ENCODE measurements around the gene NLRC3.

NLRC3 gene

DNA sequence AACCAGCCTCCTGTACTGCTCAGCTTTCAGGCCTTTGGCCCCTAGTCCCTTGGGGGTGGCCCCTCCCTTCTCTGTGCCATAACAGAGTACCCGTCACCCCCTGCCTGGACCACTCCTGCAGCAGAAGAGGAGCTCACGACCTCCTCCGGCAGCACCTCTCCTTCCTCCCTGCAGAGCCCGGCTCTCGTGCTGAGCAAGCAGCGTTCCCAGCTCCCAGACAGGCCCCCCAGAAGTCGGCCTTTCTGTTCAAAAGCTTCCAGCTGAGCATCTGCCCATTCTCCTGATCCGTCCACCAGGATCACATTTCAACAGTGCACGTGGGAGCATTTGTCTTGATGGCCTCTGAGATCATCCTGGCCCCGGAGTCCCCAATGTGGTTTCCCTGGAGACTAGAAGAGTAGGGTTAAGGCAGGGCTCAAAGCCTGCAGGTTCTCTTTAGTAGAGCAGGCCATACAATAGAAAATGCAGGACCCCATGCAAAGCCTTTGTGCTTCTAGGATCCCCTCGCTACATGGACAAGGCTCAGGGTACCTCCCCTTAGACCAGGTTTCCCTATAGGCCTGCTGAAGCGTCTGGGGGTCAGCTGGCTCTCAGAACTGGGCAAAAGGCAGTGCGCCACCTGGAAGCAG, 35.6 kb downstream of the NLRC3 start:
- no peak for DNase-seq

DNA sequence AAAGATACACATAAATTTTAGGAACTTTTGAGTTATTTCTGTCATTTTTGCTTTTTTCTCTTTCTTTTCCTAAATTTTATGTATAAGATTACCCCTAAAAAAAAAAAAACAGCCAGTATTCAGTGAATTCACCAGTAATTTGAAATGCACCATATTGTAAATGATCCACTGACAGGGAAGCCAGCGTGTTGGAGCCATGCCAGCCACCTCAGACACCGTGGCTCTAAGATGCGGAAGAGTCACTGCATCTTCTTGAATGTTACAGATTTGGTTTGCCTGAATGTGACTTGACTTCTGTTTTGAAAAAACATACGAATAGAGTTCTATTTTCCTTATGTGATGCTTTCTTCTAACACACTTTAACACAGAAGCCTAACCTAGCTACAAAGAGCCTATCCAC, 39.0 kb downstream of the NLRC3 start:
- no peak for DNase-seq

DNA sequence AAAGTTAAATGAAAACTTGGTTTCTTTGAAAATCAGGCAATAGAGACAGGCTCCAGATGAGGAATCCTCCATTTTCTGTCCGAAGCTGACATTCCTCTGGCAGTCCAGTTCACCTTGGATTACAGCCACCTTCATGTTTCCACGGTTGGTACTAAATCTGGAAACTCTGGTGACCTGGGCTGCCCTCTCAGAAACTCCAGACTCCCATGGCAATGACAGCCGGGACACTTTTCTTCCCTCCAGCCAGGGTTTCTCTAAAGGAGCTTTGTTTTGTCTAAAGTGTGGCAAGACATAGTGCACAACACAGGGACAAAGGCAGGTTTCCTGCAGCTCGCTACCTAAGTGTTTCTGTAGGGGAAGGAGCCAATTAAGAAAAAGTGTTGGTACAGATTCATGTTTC, 40.4 kb downstream of the NLRC3 start:
- no peak for DNase-seq

DNA sequence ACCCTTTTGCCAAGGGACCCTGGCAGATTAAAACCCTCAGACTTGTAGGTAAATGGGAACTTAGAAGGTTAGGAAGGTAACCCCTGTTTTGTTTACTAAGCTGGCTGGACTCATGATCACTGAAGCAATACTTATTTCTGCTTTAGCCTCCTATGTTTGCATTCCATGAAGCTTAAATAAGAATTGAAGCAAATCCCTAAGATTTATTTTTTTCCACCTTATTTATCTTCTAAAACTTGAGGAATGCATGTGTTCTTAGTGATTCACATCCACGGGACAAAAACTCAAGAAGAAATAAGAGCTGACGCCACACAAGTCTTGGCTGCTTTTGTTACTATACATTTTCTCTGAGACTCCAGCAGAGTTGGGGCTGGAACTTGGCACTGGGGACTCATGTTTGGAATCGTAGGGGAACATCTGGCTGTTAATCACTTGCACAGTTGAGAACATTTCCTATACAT, 40.9 kb downstream of the NLRC3 start:
- DNase-seq, result no peak

DNA sequence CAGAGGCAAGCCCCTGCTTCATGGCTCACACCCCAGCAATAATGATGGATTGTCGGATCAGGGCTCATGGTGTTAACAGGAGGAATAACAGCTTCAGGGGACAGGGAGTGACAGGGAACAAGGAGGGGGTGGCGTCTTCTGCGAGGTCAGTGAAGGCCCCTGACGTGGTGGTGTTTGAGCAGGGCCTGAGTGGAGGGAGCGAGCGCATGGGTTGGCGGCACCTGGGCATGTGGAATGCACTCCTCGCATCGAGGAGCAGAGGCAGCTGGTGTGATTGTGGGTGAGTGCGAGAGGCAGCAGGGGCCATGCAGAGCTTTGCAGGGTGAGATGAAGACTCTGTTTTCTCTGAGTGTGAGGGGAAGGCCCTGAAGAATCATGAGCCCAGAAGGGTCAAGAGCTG, 43.1 kb downstream of the NLRC3 start:
- no peak for DNase-seq

DNA sequence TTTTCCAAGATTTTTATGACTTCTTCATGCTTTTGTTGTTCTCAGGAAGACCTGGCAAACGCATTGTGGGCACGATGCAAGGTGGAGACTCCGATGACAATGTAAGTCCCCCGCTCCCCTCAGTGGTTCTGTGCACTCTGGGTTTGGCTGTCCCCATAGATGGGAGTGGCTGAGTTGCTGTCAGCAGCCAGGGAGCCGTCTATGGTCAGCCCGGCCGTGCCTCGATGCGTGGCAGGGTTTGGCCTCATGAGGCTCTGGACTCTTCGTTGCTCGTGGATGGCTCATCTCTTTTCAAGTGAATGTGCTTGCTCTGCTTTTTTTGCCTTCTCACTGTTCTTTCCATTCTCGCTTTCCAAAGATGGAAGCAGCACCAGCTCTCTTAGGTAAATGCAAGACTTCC, 44.5 kb downstream of the NLRC3 start:
- DNase-seq, result no peak

DNA sequence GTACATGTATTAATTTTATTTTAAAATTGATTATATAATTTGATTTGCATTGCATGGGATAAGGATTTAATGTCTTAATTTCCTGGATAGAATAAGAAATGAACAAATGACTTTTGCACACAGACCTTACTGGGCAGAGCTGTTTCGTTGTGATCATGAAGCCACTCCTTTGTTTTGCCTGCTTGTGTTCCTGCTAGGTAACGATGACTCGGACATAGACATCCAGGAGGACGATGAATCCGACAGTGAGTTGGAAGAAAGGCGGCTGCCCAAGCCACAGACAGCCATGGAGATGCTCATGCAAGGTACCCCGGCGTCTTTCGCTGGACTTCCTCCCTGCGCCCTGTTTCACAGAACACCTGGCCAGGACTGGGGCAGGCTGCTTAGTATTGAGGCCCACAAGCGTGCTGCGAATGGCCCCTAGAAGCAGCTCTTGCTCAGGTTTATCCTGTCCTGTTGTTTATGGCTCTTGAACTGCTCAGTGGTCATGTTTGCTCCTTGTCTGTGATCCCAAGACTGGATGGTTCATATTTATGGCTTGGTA, 46.8 kb downstream of the NLRC3 start:
- DNase-seq, result no peak

DNA sequence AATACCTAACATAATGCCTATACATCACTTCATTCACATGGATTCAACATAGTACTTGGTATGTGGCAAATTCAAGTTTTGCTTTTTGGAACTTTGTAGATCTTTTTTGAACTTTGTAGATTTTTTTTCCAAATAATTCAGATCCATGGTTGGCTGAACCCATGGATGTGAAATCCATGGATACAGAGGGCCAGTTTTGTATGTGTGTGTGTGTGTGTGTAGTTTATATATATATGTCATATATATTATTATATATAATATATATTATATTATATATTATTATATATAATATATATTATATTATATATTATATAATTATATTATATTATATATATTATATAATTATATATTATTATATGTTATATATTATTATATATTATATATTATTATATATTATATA, 48.0 kb downstream of the NLRC3 start:
- DNase-seq, result no peak

DNA sequence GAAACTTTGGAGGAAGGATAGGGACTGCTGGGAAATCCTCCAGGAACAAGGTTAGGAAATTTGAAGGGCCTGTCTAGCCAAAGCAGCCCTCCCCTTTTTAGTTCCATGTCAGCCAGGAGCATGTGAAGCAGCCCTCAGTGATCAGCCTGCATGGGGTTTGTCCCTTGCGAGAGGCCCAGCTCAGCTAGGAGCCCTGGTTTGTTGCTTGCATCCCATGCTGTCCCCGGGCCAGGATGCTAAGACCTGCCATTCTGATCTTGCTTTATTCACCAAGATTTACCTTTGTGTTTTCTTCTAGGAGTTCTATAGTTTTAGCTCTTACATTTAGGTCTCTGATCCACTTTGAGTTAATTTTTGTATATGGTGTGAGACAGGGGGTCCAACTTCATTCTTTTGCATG, 48.8 kb downstream of the NLRC3 start:
- no peak for DNase-seq

DNA sequence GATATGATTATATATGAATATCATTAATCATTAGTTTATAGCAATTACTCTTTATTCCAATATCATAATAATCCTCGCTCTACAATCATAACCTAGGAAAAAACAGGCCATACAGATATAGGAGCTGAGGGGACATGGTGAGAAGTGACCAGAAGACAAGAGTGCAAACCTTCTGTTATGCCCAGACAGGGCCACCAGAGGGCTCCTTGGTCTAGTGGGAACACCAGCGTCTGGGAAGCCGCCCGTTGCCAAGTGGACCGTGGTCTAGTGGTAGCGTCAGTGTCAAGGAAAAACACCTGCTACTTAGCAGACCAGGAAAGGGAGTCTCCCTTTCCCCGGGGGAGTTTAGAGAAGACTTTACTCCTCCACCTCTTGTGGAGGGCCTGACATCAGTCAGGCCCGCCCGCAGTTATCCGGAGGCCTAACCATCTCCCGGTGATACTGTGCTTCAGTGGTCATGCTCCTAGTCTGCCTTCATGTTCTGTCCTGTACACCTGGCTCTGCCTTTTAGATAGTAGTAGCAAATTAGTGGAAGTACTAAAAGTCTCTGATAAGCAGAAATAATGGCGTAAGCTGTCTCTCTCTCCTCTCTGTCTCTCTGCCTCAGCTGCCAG, 49.9 kb downstream of the NLRC3 start:
- peak; percentile 59 to 62 for DNase-seq

DNA sequence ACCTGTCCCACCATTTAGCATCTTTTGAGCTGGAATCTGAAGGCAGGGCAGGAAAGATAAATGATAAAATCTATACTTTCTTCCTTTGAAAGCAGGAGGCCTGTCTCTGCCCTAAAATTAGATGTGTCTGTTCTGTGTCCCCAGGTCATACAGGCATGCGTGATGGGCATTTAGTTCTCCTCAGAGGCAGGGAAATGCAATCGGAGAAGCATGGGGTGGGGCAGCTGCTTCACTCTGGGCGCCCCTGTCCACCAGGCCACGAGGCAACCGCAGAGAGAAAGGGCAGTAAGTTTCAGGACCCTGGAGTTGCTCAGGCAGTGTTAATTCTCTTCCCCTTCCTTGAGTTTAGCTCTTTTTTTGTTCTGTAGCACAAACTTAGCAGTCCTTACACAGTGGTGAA, 51.3 kb downstream of the NLRC3 start:
- no peak for DNase-seq

DNA sequence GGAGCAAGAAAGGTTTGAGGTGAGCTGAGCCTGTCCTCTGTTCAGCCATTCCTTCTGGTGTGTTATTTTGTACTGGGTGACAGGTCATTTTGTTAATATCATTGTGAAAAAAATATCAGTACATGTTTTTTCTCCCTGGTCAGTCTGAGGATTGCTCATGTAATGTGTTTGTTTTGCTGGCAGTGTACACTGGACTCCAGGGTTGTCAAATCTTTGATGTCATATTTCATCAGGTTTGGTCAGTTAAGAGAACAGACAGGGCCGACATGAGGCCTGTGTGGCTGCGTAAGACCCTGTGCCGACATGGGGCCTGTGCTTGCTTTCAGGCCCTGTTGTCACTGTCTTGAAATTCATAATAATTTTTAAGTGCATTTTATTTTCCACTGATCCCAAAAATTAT, 53.9 kb downstream of the NLRC3 start:
- DNase-seq, result no peak

DNA sequence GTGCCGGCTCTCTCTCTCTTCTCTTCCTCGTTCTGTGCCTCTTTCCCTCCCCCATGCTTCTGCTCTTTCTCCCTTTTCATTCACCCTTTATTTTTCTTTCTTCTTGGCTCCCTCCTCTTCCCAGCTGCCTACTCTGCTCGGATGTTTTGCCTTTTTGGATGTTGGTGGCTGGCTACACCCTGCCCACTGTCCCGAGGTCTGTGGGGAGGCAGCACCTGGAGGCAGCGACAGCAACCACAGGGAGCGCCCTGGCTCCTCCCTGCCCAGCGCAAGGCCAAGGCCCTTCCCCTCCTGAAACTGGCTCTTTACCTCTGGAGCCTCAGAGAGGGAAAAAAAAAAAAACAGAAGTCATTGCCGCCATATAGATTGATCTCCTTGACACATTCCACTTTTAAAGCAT, 56.4 kb downstream of the NLRC3 start:
- no peak for DNase-seq

DNA sequence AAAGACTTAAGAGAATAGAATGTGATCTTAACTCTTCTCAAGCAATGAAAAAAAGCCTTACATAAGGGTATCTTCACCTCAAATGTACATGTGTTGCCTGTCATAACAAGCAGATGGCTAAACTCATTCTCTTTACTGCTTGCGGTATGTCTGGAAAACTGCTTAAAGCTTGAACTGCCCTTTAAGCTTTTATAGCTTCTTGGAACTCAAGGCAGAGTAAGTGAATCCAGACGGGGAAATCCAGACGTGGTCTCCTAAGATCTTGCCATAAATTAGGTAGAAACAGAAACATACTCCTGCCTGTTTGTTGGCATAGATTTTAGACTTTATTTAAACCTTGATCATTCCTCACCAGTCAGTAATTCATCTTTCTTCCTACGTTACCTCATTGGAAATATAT, 56.8 kb downstream of the NLRC3 start:
- no peak for DNase-seq

DNA sequence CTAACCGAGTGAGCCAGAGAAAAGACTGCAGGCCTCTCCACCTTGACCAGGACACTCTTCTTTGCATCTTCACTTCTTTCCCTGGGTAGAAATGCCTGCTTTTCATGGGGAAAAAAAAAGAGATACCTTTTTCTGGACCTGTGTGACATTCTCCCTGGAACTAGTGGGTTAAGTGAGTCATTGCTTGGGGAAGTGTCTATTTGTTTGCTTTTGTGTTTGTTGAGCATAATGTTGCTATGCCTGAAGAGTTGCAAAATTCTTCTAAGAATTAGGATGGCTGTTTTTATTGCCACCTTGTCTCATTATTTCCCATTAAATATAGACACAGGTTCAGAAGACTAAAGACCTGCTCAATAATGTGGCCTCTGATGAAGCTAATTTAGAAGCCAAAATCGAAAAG, 57.6 kb downstream of the NLRC3 start:
- no peak for DNase-seq

DNA sequence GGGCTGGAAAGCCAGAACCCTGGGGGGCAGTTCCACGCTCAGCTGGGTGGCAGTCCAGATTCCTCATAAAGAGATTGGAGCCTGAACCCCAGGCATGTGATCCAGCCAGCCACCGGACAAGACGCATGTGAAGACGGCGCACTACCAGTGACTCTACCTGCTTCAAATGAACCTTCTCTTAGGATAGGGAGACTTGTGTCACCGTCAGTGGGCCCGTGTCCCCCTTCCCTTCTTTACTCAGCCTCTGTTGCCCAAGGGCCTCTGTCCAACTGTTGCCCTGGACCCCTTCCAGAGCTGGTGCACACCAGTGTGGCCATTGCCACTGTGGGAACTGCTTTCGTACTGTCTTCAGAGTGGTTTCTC, 58.2 kb downstream of the NLRC3 start:
- no peak for DNase-seq

DNA sequence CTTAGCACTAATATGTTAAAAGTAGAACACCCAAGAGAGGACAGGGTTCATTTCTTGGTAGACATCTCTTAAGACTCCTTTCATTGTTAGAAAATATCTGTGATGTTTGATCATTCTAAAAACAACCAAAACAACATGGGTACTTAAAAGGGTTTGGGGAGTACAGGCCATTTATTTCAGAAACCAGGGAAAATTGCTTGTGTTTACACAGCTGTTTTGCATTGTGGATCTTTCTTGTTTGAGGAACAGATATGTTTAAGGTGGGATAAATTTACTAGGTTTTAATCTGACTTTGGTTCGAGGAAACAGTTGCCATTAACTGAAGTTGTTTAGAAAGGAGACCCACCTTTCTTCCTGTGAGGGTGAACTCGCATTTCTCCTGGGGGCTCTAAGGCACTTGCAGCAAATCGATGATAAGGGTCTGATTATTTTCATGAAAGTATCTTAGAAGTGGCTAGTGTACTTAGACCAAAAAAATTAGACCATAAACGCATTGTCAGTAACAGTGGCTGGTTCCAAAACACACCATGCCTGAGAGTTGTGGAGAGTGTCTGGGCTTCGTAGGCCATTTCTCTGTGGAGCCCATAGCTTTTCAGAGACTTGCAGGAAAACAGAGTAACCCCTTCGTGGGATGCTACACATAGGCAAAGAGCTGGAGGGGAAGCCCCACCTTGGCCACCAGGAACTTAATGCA, 58.8 kb downstream of the NLRC3 start:
- no peak for DNase-seq

DNA sequence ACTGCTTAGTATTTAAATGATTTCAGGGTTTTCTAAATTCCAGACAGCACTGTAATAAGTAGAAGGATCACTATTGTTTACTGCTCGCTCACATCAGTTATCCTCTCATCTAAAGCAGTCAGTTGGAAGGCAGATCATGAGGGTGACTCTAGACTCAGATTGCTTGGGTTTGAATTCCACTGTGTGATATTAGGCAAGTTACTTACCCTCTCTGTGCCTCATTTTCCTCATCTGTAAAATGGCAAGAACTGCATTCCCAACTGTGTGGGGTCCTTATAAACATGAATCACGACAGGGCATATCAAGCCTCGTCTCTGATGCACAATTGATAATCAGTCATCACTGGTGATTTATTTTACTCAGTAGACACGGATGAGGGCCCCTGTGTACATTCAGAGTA, 61.3 kb downstream of the NLRC3 start:
- no peak for DNase-seq

DNA sequence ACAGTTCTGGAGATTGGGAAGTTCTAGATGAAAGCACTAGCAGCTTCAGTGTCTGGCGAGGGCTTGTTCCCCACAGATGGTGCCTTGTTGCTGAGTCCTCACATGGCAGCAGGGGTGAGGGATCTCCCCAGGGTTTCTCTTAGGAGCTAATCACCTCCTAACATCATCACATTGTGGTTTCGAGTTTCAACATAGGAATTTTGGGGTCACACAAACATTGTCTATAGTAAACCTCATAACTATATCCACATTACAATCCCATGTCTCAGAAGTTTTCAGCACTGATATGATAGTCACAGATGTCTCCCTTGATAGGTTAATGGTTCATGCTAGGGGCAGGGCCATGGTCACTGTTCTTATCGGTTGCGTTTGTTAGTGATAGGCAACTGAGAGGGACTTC, 62.6 kb downstream of the NLRC3 start:
- no peak for DNase-seq

DNA sequence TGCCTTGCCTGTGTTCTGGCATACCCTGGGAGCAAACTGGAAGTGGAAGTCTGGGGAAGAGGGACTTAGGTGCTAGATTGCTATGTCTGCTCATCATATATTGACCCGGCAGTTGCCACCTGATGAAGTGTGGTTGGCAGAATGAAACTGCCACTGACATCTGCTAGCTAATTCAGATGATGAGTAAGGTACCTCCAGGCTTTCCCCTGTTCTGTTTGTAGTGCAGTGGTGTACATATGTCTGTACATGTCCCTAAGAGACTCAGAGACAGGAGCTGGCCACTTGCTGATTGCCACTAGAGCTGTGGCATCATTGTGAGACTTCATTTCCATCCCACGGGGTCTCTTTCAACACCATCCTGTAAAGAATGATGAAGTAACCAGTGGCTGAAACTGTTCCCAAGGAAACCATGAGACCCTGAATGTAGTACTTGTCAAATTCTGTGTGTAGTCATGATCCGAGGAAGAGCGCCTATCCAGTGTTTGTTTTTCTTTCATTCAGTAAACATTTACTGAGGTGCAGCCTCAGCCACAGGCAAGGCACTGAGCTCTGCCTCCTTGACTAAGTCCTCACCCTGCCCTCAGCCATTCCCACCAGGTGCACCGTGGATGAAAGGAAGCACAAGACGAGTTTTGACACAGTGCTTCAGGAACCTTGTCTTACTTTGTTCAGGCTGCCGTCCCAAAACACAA, 63.2 kb downstream of the NLRC3 start:
- no peak for DNase-seq

DNA sequence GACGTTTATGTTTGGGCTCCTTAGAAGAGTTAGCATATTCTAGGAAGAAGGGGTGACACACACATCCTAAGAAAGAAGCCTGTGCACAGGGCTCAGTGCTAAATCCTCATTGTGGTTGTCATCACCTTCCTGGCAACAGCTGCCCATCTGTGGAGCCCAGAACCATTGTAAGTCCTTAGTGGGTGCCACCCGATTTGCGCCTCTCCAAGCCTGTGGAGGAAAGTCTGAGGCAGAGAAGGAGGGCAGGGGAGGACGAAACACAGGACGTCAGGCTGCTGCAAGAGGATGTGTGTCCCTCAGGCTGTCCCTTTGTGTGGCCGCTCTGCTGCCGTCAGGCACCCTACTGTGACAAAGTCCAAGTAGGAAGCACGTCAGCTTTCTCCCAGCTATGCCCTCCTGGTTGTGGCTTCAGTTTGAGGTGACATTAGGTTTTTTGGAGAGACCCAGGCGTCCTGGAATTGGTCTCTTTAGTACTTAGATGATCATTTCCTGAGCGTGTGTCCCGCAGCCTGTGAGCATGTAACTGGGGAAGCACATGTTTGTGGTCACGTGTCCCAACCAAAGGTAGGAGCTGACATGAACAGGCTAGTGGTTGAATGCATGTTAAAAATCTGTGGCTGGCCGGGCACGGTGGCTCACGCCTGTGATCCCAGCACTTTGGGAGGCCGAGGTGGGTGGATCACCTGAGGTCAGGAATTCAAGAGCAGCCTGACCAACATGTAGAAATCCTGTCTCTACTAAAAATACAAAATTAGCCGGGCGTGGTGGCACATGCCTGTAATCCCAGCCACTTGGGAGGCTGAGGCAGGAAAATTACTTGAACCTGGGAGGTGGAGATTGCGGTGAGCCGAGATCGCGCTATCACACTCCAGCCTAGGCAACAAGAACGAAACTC, 65.7 kb downstream of the NLRC3 start:
- no peak for DNase-seq

DNA sequence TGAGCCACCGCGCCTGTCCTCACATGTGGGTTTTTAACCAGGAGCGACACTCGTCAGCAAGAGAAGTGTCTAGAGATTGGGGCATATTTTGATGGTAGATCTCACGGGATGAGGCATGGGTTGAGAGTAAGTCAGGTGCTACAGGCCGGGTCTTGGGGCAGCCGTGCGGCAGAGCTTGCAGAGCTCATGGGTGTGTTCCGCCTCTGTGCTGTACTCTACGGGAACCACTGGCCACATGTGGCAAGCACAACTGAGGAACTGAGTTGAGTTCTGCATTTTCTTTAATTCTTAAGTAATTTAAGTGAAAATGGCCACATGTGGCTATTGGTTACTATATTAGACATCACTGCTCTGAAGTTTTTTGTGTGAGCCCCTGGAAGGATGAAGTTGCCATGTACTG, 66.8 kb downstream of the NLRC3 start:
- DNase-seq, result no peak

DNA sequence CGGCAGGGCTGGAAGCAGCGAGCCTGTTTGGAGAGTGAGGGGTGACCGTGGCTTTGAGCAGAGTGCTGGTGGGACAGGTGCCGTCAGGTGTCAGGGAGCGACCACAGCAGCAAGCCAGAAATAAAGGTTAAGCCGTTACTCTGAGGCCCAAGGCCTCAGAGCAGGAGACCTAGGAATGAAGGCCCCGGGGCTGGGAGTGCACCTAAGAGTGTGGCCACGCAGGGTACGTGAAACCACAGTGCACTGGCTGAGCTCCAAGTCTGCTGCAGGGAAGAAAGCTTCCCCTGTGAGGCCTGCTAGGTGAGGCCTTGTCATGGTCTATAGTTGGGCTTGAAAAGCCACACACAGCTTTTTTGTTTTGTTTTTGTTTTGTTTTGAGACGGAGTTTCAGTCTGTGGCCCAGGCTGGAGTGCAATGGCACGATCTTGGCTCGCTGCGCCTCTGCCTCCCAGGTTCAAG, 67.7 kb downstream of the NLRC3 start:
- peak; percentile 71 to 76 for DNase-seq
